ENCODE measurements around the gene ARSJ. TPM values are rescaled to one million over a fixed set of nuclear protein-coding genes. Genes with fewer than 3 reads are reported as not detected.

The ARSJ gene
- polyA plus RNA-seq, 3 donors: not detected

- H3K9me3 ChIP-seq (replicated peaks in 1 of 2; ENCODE audit: control insufficient read depth in 1 of 2, insufficient read depth in 1 of 2, low read length in 2 of 2): no peaks in the 10 kb centered on the region
- H4K20me1 ChIP-seq (ENCODE audit: insufficient read depth, low read length): no peaks in the 10 kb centered on the region
- no peak for TF ChIP-seq CTCF (IDR thresholded peaks at IDR 0.05)
- no peak overlapping the region for H3K27ac Mint-ChIP-seq
- no peak overlapping the region for H3K4me2 ChIP-seq (replicated peaks; ENCODE audit: extremely low read depth, low read length, poor library complexity, severe bottlenecking)
- no peaks in the 10 kb centered on the region for H3K36me3 Mint-ChIP-seq
- H3K9me3 Mint-ChIP-seq: peaks cover 0 to 6% (median 2%) of the 10 kb centered on the region in 7 donors
- no peaks in the 10 kb centered on the region for H3K36me3 ChIP-seq (replicated peaks in 1 of 2; ENCODE audit: control insufficient read depth in 1 of 2, insufficient read depth in 2 of 2, low read length in 2 of 2)
- intact Hi-C loops (cut with micrococcal nuclease): no loop called here
- peaks cover 4% of the 10 kb centered on the region for H3K4me1 Mint-ChIP-seq
- no peak for DNase-seq
- H3K79me2 ChIP-seq (ENCODE audit: insufficient read depth, low read length): no peaks in the 10 kb centered on the region
- no peak overlapping the region for H3K4me3 ChIP-seq (replicated peaks in 1 of 3; ENCODE audit: low read depth in 2 of 3, low read length in 3 of 3)
- H3K4me3 Mint-ChIP-seq: no peak overlapping the region
- no peak overlapping the region for H3K9ac ChIP-seq (ENCODE audit: insufficient read depth, low read length, poor library complexity, severe bottlenecking)
- H3K4me1 ChIP-seq (ENCODE audit: control insufficient read depth in 1 of 2, insufficient read depth in 2 of 2, low read length in 2 of 2): no peaks in the 10 kb centered on the region
- H3K27me3 Mint-ChIP-seq (ENCODE audit: low read depth in 3 of 3): peaks cover 0 to 3% (median 0%) of the 10 kb centered on the region in 3 donors
- no peak overlapping the region for H3K27ac ChIP-seq (ENCODE audit: low read depth in 1 of 2, low read length in 2 of 2)
- no peak overlapping the region for H2AFZ ChIP-seq (ENCODE audit: insufficient read depth, low read depth, low read length, poor library complexity, severe bottlenecking)
- H3K27me3 ChIP-seq (ENCODE audit: control insufficient read depth in 2 of 2, insufficient read depth in 2 of 2, low read length in 2 of 2): no peaks in the 10 kb centered on the region
Measured at GRCh38 chr4:113873508-113873907, 105.9 kb downstream of the ARSJ start.

DNA sequence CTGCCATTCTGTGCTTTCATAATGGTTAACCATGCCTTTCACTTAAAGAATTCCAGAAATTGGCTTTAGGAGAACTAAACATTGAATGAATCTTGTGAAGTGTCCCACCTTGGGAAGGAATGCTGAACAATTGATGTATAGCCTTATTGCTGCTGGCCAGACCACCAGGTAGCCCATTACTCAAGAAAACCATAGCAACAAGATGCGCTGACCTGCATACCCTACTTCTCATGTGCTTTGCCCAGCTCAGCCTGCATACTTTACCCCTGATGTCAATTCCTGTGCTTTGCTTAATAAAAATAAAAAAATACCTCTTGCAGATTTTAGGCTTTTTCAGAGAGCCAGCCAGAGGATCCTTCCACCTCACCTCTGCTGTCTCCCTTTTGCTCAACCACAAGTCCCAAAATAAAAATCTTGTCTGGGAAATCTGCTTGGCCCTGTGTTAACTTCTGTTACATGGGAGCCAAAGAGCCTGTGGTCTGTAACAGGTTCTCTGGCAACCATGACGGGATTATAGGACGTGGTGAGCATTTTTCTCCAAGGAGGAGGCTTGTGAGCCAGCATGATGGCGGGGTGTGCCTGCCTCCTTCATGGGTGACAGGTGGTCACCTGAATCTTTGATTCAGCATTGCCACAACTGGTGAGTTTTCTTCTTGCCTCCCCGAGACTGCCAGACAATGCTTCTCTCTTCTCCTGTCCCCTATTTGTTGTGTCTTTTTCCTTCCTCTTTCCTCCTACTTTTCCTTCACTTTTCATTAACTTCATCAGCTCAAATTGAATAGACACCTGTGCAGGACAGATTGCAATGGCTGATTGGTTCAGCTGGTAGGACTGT is 106.8 kb downstream of the ARSJ start:
- H3K9ac ChIP-seq (ENCODE audit: insufficient read depth, low read length, poor library complexity, severe bottlenecking): no peak overlapping the region
- WGBS (ENCODE audit: insufficient coverage): 97% methylated on average over 4 of the region's 5 CpGs
- H3K79me2 ChIP-seq (ENCODE audit: insufficient read depth, low read length): no peaks in the 10 kb centered on the region
- H3K4me1 Mint-ChIP-seq: peaks cover 4% of the 10 kb centered on the region
- TF ChIP-seq CTCF (IDR thresholded peaks at IDR 0.05): no peak
- H3K27ac Mint-ChIP-seq: no peak overlapping the region
- H3K4me3 Mint-ChIP-seq: no peak overlapping the region
- intact Hi-C loops (cut with micrococcal nuclease): no loop called here
- DNase-seq: no peak
- H3K27ac ChIP-seq (ENCODE audit: low read depth in 1 of 2, low read length in 2 of 2): no peak overlapping the region
- H3K9me3 Mint-ChIP-seq: peaks cover 0 to 6% (median 2%) of the 10 kb centered on the region in 7 donors
- no peaks in the 10 kb centered on the region for H3K27me3 ChIP-seq (ENCODE audit: control insufficient read depth in 2 of 2, insufficient read depth in 2 of 2, low read length in 2 of 2)
- no peaks in the 10 kb centered on the region for H4K20me1 ChIP-seq (ENCODE audit: insufficient read depth, low read length)
- H3K27me3 Mint-ChIP-seq (ENCODE audit: low read depth in 3 of 3): peaks cover 0 to 3% (median 0%) of the 10 kb centered on the region in 3 donors
- no peak overlapping the region for H2AFZ ChIP-seq (ENCODE audit: insufficient read depth, low read depth, low read length, poor library complexity, severe bottlenecking)
- no peaks in the 10 kb centered on the region for H3K36me3 Mint-ChIP-seq
- no peaks in the 10 kb centered on the region for H3K9me3 ChIP-seq (replicated peaks in 1 of 2; ENCODE audit: control insufficient read depth in 1 of 2, insufficient read depth in 1 of 2, low read length in 2 of 2)
- H3K4me1 ChIP-seq (ENCODE audit: control insufficient read depth in 1 of 2, insufficient read depth in 2 of 2, low read length in 2 of 2): no peaks in the 10 kb centered on the region
- H3K4me2 ChIP-seq (replicated peaks; ENCODE audit: extremely low read depth, low read length, poor library complexity, severe bottlenecking): no peak overlapping the region
- no peak overlapping the region for H3K4me3 ChIP-seq (replicated peaks in 1 of 3; ENCODE audit: low read depth in 2 of 3, low read length in 3 of 3)
- no peaks in the 10 kb centered on the region for H3K36me3 ChIP-seq (replicated peaks in 1 of 2; ENCODE audit: control insufficient read depth in 1 of 2, insufficient read depth in 2 of 2, low read length in 2 of 2)

Data from CD14-positive monocyte (primary cell).